Activated B cell treated with CpG ODN at 0.5 μM for 24 hours (primary cell): ENCODE data around the gene PWWP2B. TPM values are rescaled to one million over a fixed set of nuclear protein-coding genes. Genes with fewer than 3 reads are reported as not detected.
"Not testable (repeated sequence)": the region's sequence is repeated elsewhere in the genome, so short reads cannot be mapped to it uniquely, and the experiment has no call there.

Experiments
- ATAC-seq: fragments of 200-7000 bp; cut with Tn5 transposase; one replicate; pipeline ENCODE4 v1.10.0; 2021; ENCODE audit warnings: low read depth, mild to moderate bottlenecking, moderate library complexity
- CTCF ChIA-PET: fragments of 350-600 bp; sonication (Branson Sonifier 250); formaldehyde crosslinking; loops from one replicate; lab custom pipeline; 2021; ENCODE audit warnings: antibody characterized with exemption; lab: Charles Lee
- POLR2A ChIA-PET: fragments of 350-600 bp; sonication (Branson Sonifier 250); formaldehyde crosslinking; loops from one replicate; lab custom pipeline; 2021; ENCODE audit warnings: antibody characterized with exemption; lab: Charles Lee
- DNase-seq: peaks from one replicate; pipeline ENCODE4 v3.0.0; 2022
- H3K27ac Mint-ChIP-seq: one replicate; pipeline ENCODE4 v1.8.0; 2020; ENCODE audit warnings: mixed read lengths
- H3K27me3 Mint-ChIP-seq: one replicate; pipeline ENCODE4 v1.8.0; 2021; ENCODE audit warnings: mixed read lengths
- H3K36me3 Mint-ChIP-seq: one replicate; pipeline ENCODE4 v1.8.0; 2021; ENCODE audit warnings: low read depth, mixed read lengths
- H3K4me1 Mint-ChIP-seq: one replicate; pipeline ENCODE4 v1.8.0; 2021; ENCODE audit warnings: mixed read lengths
- H3K4me3 Mint-ChIP-seq: one replicate; pipeline ENCODE4 v1.8.0; 2020; ENCODE audit warnings: mild to moderate bottlenecking, mixed read lengths
- H3K9me3 Mint-ChIP-seq: one replicate; pipeline ENCODE4 v1.8.0; 2020; ENCODE audit warnings: mixed read lengths
- CTCF ChIP-seq: fragments of 200-600 bp; IDR thresholded peaks from one replicate; pipeline ENCODE4 v1.8.0; 2022; ENCODE audit warnings: antibody characterized with exemption, mild to moderate bottlenecking
- intact Hi-C: fragments of 100-400 bp; cut with micrococcal nuclease; formaldehyde crosslinking; loops from one replicate; pipeline ENCODE4 v1.15.1; 2024
- total RNA-seq: library from RNA; stranded (reverse); gene quantifications from 2 replicates; pipeline ENCODE4 v1.2.3, GENCODE V29; 2022

The PWWP2B gene
- total RNA-seq, 1 donor from 2014 or later, result 13.4 TPM

- DNase-seq (no peak), ATAC-seq (no peak)
- ChIA-PET POLR2A (no interaction called here), CTCF (no interaction called here)
- intact Hi-C loops, result no loop called here
- H3K27ac Mint-ChIP-seq, result no peak overlapping the region
- H3K4me3 Mint-ChIP-seq, result no peak overlapping the region
- H3K4me1 Mint-ChIP-seq, result peaks cover 14% of the 10 kb centered on the region
- no peaks in the 10 kb centered on the region for H3K27me3 Mint-ChIP-seq
- no peak for TF ChIP-seq CTCF
- H3K9me3 Mint-ChIP-seq, result no peaks in the 10 kb centered on the region
- no peaks in the 10 kb centered on the region for H3K36me3 Mint-ChIP-seq
These were observed 34.7 kb downstream of the PWWP2B start for GRCh38 chr10:132431537-132432175.

- Mint-ChIP-seq H3K4me3 (no peak overlapping the region), H3K27ac (no peak overlapping the region), H3K27me3 (no peaks in the 10 kb centered on the region), H3K9me3 (no peaks in the 10 kb centered on the region), H3K36me3 (no peaks in the 10 kb centered on the region), H3K4me1 (peaks cover 14% of the 10 kb centered on the region)
- ATAC-seq (no peak), DNase-seq (no peak)
- CTCF ChIA-PET, result no interaction called here
- POLR2A ChIA-PET, result no interaction called here
- TF ChIP-seq CTCF, result no peak
- intact Hi-C loops, result no loop called here
These were observed 35.2 kb downstream of the PWWP2B start for GRCh38 chr10:132432176-132432540.

GRCh38 chr10:132433671-132434340 lies 36.8 kb downstream of the PWWP2B start:
- ATAC-seq, result no peak

GRCh38 chr10:132434405-132435005 lies 37.5 kb downstream of the PWWP2B start:
- POLR2A ChIA-PET, result interaction anchor here (0.6 to 1.3 kb wide), 4 partner anchors 9 to 44 kb away, joined by 3 to 7 read pairs (median 6); no protein-coding TSS in a partner anchor
- peaks cover 21% of the 10 kb centered on the region for H3K4me1 Mint-ChIP-seq
- CTCF ChIA-PET, result interaction anchor here (0.9 to 1.1 kb wide), 2 partner anchors 9 to 12 kb away, joined by 3 to 5 read pairs; no protein-coding TSS in a partner anchor
- H3K27ac Mint-ChIP-seq, result peak overlapping the region; percentile 41
- H3K36me3 Mint-ChIP-seq, result no peaks in the 10 kb centered on the region
- TF ChIP-seq CTCF, result no peak
- ATAC-seq, result peak; percentile 87
- intact Hi-C loops, result loop anchor here (1.0 kb wide), 2 partner anchors 13 kb away; no protein-coding TSS in a partner anchor
- H3K4me3 Mint-ChIP-seq, result peak overlapping the region; percentile 69
- DNase-seq, result no peak
- no peaks in the 10 kb centered on the region for H3K27me3 Mint-ChIP-seq
- H3K9me3 Mint-ChIP-seq, result no peaks in the 10 kb centered on the region

More at GRCh38 chr10:132433671-132434340, 36.8 kb downstream of the PWWP2B start:
- no peaks in the 10 kb centered on the region for H3K9me3 Mint-ChIP-seq
- H3K36me3 Mint-ChIP-seq, result no peaks in the 10 kb centered on the region
- no peak for DNase-seq
- ChIA-PET POLR2A (interaction anchor here (1.0 to 1.3 kb wide), 3 partner anchors 10 to 13 kb away, joined by 3 to 7 read pairs (median 5); no protein-coding TSS in a partner anchor), CTCF (interaction anchor here (0.9 to 1.1 kb wide), 2 partner anchors 10 to 12 kb away, joined by 3 to 5 read pairs; no protein-coding TSS in a partner anchor)
- H3K27ac Mint-ChIP-seq, result no peak overlapping the region
- H3K4me3 Mint-ChIP-seq, result no peak overlapping the region
- no peak for TF ChIP-seq CTCF
- peaks cover 19% of the 10 kb centered on the region for H3K4me1 Mint-ChIP-seq
- H3K27me3 Mint-ChIP-seq, result no peaks in the 10 kb centered on the region
- intact Hi-C loops, result loop anchor here (1.0 kb wide), 2 partner anchors 13 kb away; no protein-coding TSS in a partner anchor

- H3K27me3 Mint-ChIP-seq, ATAC-seq, intact Hi-C loops, CTCF ChIA-PET, H3K9me3 Mint-ChIP-seq, H3K36me3 Mint-ChIP-seq, H3K4me3 Mint-ChIP-seq, DNase-seq, POLR2A ChIA-PET, H3K27ac Mint-ChIP-seq: not testable (repeated sequence)
- peaks cover 17% of the 10 kb centered on the region for H3K4me1 Mint-ChIP-seq
These were observed 38.3 kb downstream of the PWWP2B start for GRCh38 chr10:132435320-132435719.

GRCh38 chr10:132436096-132436495 lies 39.1 kb downstream of the PWWP2B start:
- DNase-seq, POLR2A ChIA-PET, intact Hi-C loops, H3K9me3 Mint-ChIP-seq, H3K27me3 Mint-ChIP-seq, CTCF ChIA-PET, H3K4me3 Mint-ChIP-seq, H3K27ac Mint-ChIP-seq, ATAC-seq, H3K36me3 Mint-ChIP-seq: not testable (repeated sequence)
- peaks cover 15% of the 10 kb centered on the region for H3K4me1 Mint-ChIP-seq
